Ishikawa (cell line): ENCODE measurements around the gene NCOA5.

Experiments used
- CEBPB ChIP-seq: IDR thresholded peaks from 2 replicates; pipeline ENCODE4 v1.6.1; 2012
- CREB1 ChIP-seq: IDR thresholded peaks from 2 replicates; pipeline ENCODE4 v1.6.1; 2012; ENCODE audit warnings: low read depth
- EGR1 ChIP-seq: IDR thresholded peaks from 2 replicates; pipeline ENCODE4 v1.6.1; 2012
- EP300 ChIP-seq: IDR thresholded peaks from 2 replicates; pipeline ENCODE4 v1.6.1; 2012; ENCODE audit warnings: borderline replicate concordance
- FOXM1 ChIP-seq: IDR thresholded peaks from 2 replicates; pipeline ENCODE4 v1.6.1; 2012; ENCODE audit warnings: low read depth, borderline replicate concordance
- MAX ChIP-seq: IDR thresholded peaks from 2 replicates; pipeline ENCODE4 v1.6.1; 2012
- NFIC ChIP-seq: IDR thresholded peaks from 2 replicates; pipeline ENCODE4 v1.6.1; 2012
- RAD21 ChIP-seq: IDR thresholded peaks from 2 replicates; pipeline ENCODE4 v1.6.1; 2012; ENCODE audit warnings: low read depth
- REST ChIP-seq: IDR thresholded peaks from 2 replicates; pipeline ENCODE4 v1.6.1; 2012; ENCODE audit warnings: low read depth, mild to moderate bottlenecking
- TAF1 ChIP-seq: IDR thresholded peaks from 2 replicates; pipeline ENCODE4 v1.6.1; 2012; ENCODE audit warnings: low read depth, mild to moderate bottlenecking
- TCF12 ChIP-seq: IDR thresholded peaks from 2 replicates; pipeline ENCODE4 v1.6.1; 2012; ENCODE audit warnings: low read depth
- TEAD4 ChIP-seq: IDR thresholded peaks from 2 replicates; pipeline ENCODE4 v1.6.1; 2012
- USF1 ChIP-seq: IDR thresholded peaks from 2 replicates; pipeline ENCODE4 v1.6.1; 2012
- YY1 ChIP-seq: IDR thresholded peaks from 2 replicates; pipeline ENCODE4 v1.6.1; 2012; ENCODE audit warnings: low read depth
- ZBTB7A ChIP-seq: IDR thresholded peaks from 2 replicates; pipeline ENCODE4 v1.6.1; 2012; ENCODE audit warnings: low read depth

Gene NCOA5

GRCh38 chr20:46089417-46090388 is at the start of gene NCOA5:
TSS of gene NCOA5 (minus strand) at chr20:46089962. CDS start at chr20:46079424, 10,538 bp downstream.
- TF ChIP-seq TEAD4 (no peak), CEBPB (no peak; the same call in 1 of the 2 replicates), RAD21 (peak; percentile 21; the same call in 1 of the 2 replicates), MAX (peak; percentile 92), ZBTB7A (peak; percentile 88), YY1 (peak; percentile 96), TAF1 (peak; percentile 91), REST (no peak), USF1 (peak; percentile 34), FOXM1 (no peak), TCF12 (no peak), EP300 (no peak), EGR1 (peak; percentile 35; the same call in 1 of the 2 replicates), NFIC (no peak; the same call in 1 of the 2 replicates), CREB1 (no peak)

GRCh38 chr20:46139266-46139889 is 49.6 kb upstream of the NCOA5 start:
- no peak for TF ChIP-seq RAD21
- TF ChIP-seq EP300: no peak
- no peak for TF ChIP-seq ZBTB7A
- TF ChIP-seq TAF1: no peak
- no peak for TF ChIP-seq CREB1
- TF ChIP-seq USF1: no peak

GRCh38 chr20:46137816-46138215 is 48.1 kb upstream of the NCOA5 start:
- TF ChIP-seq REST: no peak
- TF ChIP-seq TEAD4: no peak
- TF ChIP-seq EGR1: no peak
- no peak for TF ChIP-seq CREB1
- TF ChIP-seq CEBPB: no peak
- TF ChIP-seq USF1: no peak
- TF ChIP-seq YY1: no peak
- TF ChIP-seq NFIC: no peak
- no peak for TF ChIP-seq RAD21
- TF ChIP-seq MAX: no peak
- no peak for TF ChIP-seq TAF1
- no peak for TF ChIP-seq TCF12
- TF ChIP-seq ZBTB7A: no peak
- TF ChIP-seq EP300: no peak
- no peak for TF ChIP-seq FOXM1

- no peak for TF ChIP-seq USF1
- TF ChIP-seq EGR1: no peak
- TF ChIP-seq RAD21: no peak
- no peak for TF ChIP-seq TAF1
- no peak for TF ChIP-seq EP300
- no peak for TF ChIP-seq REST
- no peak for TF ChIP-seq TEAD4
- no peak for TF ChIP-seq MAX
- TF ChIP-seq NFIC: no peak
- TF ChIP-seq CEBPB: no peak
- no peak for TF ChIP-seq ZBTB7A
- TF ChIP-seq YY1: no peak
These were observed 46.3 kb upstream of the NCOA5 start for GRCh38 chr20:46135856-46136633.
